Measurements from ENCODE around the gene ICOSLG.
"Not testable (repeated sequence)": the region's sequence is repeated elsewhere in the genome, so short reads cannot be mapped to it uniquely, and the experiment has no call there.

ICOSLG gene

GRCh38 chr21:44240842-44241241 lies at the start of gene ICOSLG:
ICOSLG (minus strand) TSS chr21:44240943; CDS start chr21:44240817, 126 bp downstream.
- DNase-seq (ENCODE audit: insufficient read length, low spot score); FAIRE-seq: not testable (repeated sequence)

GRCh38 chr21:44289381-44290010 lies 48.8 kb upstream of the ICOSLG start:
- FAIRE-seq (no peak), DNase-seq (ENCODE audit: insufficient read length, low spot score) (no peak)

GRCh38 chr21:44288251-44289110 lies 47.7 kb upstream of the ICOSLG start:
- FAIRE-seq (no peak), DNase-seq (ENCODE audit: insufficient read length, low spot score) (no peak)

GRCh38 chr21:44286716-44287632 lies 46.2 kb upstream of the ICOSLG start:
- FAIRE-seq, result no peak
- DNase-seq (ENCODE audit: insufficient read length, low spot score), result no peak

GRCh38 chr21:44286086-44286715 lies 45.5 kb upstream of the ICOSLG start:
- no peak for DNase-seq (ENCODE audit: insufficient read length, low spot score)
- FAIRE-seq, result no peak

- FAIRE-seq (no peak), DNase-seq (ENCODE audit: insufficient read length, low spot score) (no peak)
These were observed 44.6 kb upstream of the ICOSLG start, which contains the start of gene AIRE for GRCh38 chr21:44285138-44285992. AIRE (plus strand) TSS chr21:44285876; CDS start chr21:44286007, 131 bp downstream.

- FAIRE-seq, result no peak
These were observed 43.2 kb upstream of the ICOSLG start for GRCh38 chr21:44283948-44284347.

GRCh38 chr21:44283211-44283785 lies 42.6 kb upstream of the ICOSLG start:
- not testable (repeated sequence) for FAIRE-seq; DNase-seq (ENCODE audit: insufficient read length, low spot score)

More at GRCh38 chr21:44283948-44284347, 43.2 kb upstream of the ICOSLG start:
- DNase-seq (ENCODE audit: insufficient read length, low spot score), result no peak

GRCh38 chr21:44282370-44282769 lies 41.6 kb upstream of the ICOSLG start:
- DNase-seq (ENCODE audit: insufficient read length, low spot score), result no peak
- FAIRE-seq, result no peak

- no peak for DNase-seq (ENCODE audit: insufficient read length, low spot score)
- FAIRE-seq, result no peak
These were observed 41.1 kb upstream of the ICOSLG start for GRCh38 chr21:44281801-44282200.

- DNase-seq (ENCODE audit: insufficient read length, low spot score) (no peak), FAIRE-seq (no peak)
These were observed 38.9 kb upstream of the ICOSLG start for GRCh38 chr21:44279354-44280260.

GRCh38 chr21:44275041-44275440 lies 34.3 kb upstream of the ICOSLG start:
- no peak for DNase-seq (ENCODE audit: insufficient read length, low spot score)
- FAIRE-seq, result no peak

GRCh38 chr21:44273046-44273445 lies 32.3 kb upstream of the ICOSLG start:
- FAIRE-seq, result no peak
- no peak for DNase-seq (ENCODE audit: insufficient read length, low spot score)

GRCh38 chr21:44272284-44272858 lies 31.6 kb upstream of the ICOSLG start:
- DNase-seq (ENCODE audit: insufficient read length, low spot score) (no peak), FAIRE-seq (no peak)

GRCh38 chr21:44271558-44272283 lies 31.0 kb upstream of the ICOSLG start:
- no peak for DNase-seq (ENCODE audit: insufficient read length, low spot score)
- no peak for FAIRE-seq

- DNase-seq (ENCODE audit: insufficient read length, low spot score) (no peak), FAIRE-seq (no peak)
These were observed 28.3 kb upstream of the ICOSLG start for GRCh38 chr21:44269090-44269489.

GRCh38 chr21:44267655-44268142 lies 27.0 kb upstream of the ICOSLG start:
- FAIRE-seq (no peak), DNase-seq (ENCODE audit: insufficient read length, low spot score) (no peak)

All from GM19239 (cell line).